Endodermal cell (in vitro differentiated cells): ENCODE measurements around the gene ARHGAP31. TPM values are rescaled to one million over a fixed set of nuclear protein-coding genes. Genes with fewer than 3 reads are reported as not detected.

ENCODE experiments used
- DNase-seq: peaks from one replicate; pipeline ENCODE4 v3.0.0-alpha.2; 2017
- H3K27ac ChIP-seq: 2 replicates; pipeline ENCODE4 v1.5.1; 2013; ENCODE audit warnings: mild to moderate bottlenecking, low read depth, low read length, moderate library complexity
- H3K27me3 ChIP-seq: 2 replicates; pipeline ENCODE4 v1.6.1; 2013; ENCODE audit warnings: mild to moderate bottlenecking, low read length, moderate library complexity; ENCODE audit not compliant: insufficient read depth, control insufficient read depth, poor library complexity, severe bottlenecking
- H3K36me3 ChIP-seq: 2 replicates; pipeline ENCODE4 v1.7.0; 2013; ENCODE audit warnings: mild to moderate bottlenecking, low read length, moderate library complexity; ENCODE audit not compliant: control insufficient read depth, insufficient read depth
- H3K4me1 ChIP-seq: one replicate; pipeline ENCODE4 v1.7.0; 2013; ENCODE audit warnings: low read length; ENCODE audit not compliant: control insufficient read depth, insufficient read depth
- H3K4me3 ChIP-seq: 2 replicates; pipeline ENCODE4 v1.5.1; 2013; ENCODE audit warnings: mild to moderate bottlenecking, low read length, moderate library complexity
- H3K9ac ChIP-seq: 2 replicates; pipeline ENCODE4 v1.6.1; 2013; ENCODE audit warnings: mild to moderate bottlenecking, low read length, moderate library complexity; ENCODE audit not compliant: poor library complexity, severe bottlenecking; ENCODE audit errors: extremely low read depth
- H3K9me3 ChIP-seq: 2 replicates; pipeline ENCODE4 v1.6.1; 2013; ENCODE audit warnings: mild to moderate bottlenecking, low read length, moderate library complexity; ENCODE audit not compliant: control insufficient read depth
- H3K27ac Mint-ChIP-seq: 2 replicates; pipeline ENCODE4 v1.8.0; 2020; ENCODE audit warnings: mixed read lengths
- H3K27me3 Mint-ChIP-seq: 2 replicates; pipeline ENCODE4 v1.8.0; 2021; ENCODE audit warnings: mild to moderate bottlenecking, mixed read lengths; ENCODE audit not compliant: insufficient read depth
- H3K36me3 Mint-ChIP-seq: 2 replicates; pipeline ENCODE4 v1.8.0; 2020; ENCODE audit warnings: low read depth, mixed read lengths
- H3K4me1 Mint-ChIP-seq: 2 replicates; pipeline ENCODE4 v1.8.0; 2020; ENCODE audit warnings: mixed read lengths
- H3K4me3 Mint-ChIP-seq: 2 replicates; pipeline ENCODE4 v1.8.0; 2020; ENCODE audit warnings: mild to moderate bottlenecking, moderate library complexity, mixed read lengths
- H3K9me3 Mint-ChIP-seq: 2 replicates; pipeline ENCODE4 v1.8.0; 2020; ENCODE audit warnings: mild to moderate bottlenecking, mixed read lengths
- WGBS, 2 experiments: methylation state at CpG; one replicate each; pipeline versions ENCODE4 v1.1.5 to v1.1.7; 2013; ENCODE audit warnings: missing lambda C conversion rate in 2 of 2, mixed read lengths in 1 of 2; ENCODE audit not compliant: insufficient coverage in 1 of 2, insufficient read length in 1 of 2; 5-methylcytosine and 5-hydroxymethylcytosine counted together
- total RNA-seq, 2 donors: library from RNA; stranded (reverse); fragmentation: NEBNext Ultra II Directional in 1 of 2; extraction: Animal tissue kit (Norgen Biotek cat#: 25700) in 1 of 2; gene quantifications; 2 replicates in 1 of 2; 3 replicates in 1 of 2; pipeline ENCODE4 v1.2.1, GENCODE V29; 2021
- TF ChIP-seq, protein P1 (sequence below): fragments of 200-600 bp; sonication (generic); conservative IDR thresholded peaks from 2 replicates; pipeline ENCODE4 v1.5.0; 2021; ENCODE audit warnings: antibody characterized with exemption, mild to moderate bottlenecking

ARHGAP31 gene
- total RNA-seq, 2 donors from 2014 or later: 2.2 to 2.3 TPM

GRCh38 chr3:119356646-119357045 lies 62.5 kb downstream of the ARHGAP31 start:
- Mint-ChIP-seq H3K9me3 (no peaks in the 10 kb centered on the region), H3K4me3 (no peak overlapping the region), H3K4me1 (peaks cover 42% of the 10 kb centered on the region), H3K27me3 (no peaks in the 10 kb centered on the region), H3K36me3 (no peaks in the 10 kb centered on the region), H3K27ac (no peak overlapping the region)
- Histone ChIP-seq H3K36me3 (no peaks in the 10 kb centered on the region), H3K4me3 (no peak overlapping the region), H3K27ac (no peak overlapping the region), H3K4me1 (peaks cover 13% of the 10 kb centered on the region), H3K9ac (no peak overlapping the region), H3K27me3 (no peaks in the 10 kb centered on the region), H3K9me3 (no peaks in the 10 kb centered on the region)
- TF ChIP-seq, protein P1, sequence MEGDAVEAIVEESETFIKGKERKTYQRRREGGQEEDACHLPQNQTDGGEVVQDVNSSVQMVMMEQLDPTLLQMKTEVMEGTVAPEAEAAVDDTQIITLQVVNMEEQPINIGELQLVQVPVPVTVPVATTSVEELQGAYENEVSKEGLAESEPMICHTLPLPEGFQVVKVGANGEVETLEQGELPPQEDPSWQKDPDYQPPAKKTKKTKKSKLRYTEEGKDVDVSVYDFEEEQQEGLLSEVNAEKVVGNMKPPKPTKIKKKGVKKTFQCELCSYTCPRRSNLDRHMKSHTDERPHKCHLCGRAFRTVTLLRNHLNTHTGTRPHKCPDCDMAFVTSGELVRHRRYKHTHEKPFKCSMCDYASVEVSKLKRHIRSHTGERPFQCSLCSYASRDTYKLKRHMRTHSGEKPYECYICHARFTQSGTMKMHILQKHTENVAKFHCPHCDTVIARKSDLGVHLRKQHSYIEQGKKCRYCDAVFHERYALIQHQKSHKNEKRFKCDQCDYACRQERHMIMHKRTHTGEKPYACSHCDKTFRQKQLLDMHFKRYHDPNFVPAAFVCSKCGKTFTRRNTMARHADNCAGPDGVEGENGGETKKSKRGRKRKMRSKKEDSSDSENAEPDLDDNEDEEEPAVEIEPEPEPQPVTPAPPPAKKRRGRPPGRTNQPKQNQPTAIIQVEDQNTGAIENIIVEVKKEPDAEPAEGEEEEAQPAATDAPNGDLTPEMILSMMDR: no peak
- no peak for DNase-seq

DNA sequence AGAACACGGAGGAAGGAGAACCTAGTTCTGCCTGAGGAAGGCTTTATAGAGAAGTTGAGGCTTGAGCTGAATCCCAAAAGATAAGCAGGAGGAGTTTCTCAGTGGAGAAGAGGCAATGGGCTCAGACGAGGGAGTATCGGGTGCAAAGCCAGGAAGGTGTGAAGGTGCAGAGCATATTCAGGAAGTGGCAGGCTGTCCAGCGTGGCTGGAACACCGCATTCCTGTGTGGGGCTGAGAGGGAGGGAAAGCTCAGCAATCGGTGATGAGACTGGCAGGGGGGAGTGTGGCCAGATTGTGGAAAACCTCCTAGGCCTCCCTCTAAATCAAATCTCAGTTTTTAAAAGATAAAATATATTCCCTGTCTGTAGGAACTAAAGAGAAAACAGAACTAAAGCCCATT lies 63.0 kb downstream of the ARHGAP31 start:
- H3K36me3 ChIP-seq: no peaks in the 10 kb centered on the region
- peak; percentile 55 for DNase-seq
- H3K27ac ChIP-seq: no peak overlapping the region
- Mint-ChIP-seq H3K9me3 (no peaks in the 10 kb centered on the region), H3K36me3 (no peaks in the 10 kb centered on the region), H3K4me1 (peaks cover 37% of the 10 kb centered on the region), H3K4me3 (no peak overlapping the region), H3K27me3 (no peaks in the 10 kb centered on the region), H3K27ac (no peak overlapping the region)
- no peak overlapping the region for H3K4me3 ChIP-seq
- no peak overlapping the region for H3K9ac ChIP-seq
- H3K27me3 ChIP-seq: no peaks in the 10 kb centered on the region
- TF ChIP-seq, protein P1: no peak
- peaks cover 7% of the 10 kb centered on the region for H3K4me1 ChIP-seq
- no peaks in the 10 kb centered on the region for H3K9me3 ChIP-seq
- 71 to 77% methylated on average over 3 to 5 of the region's 6 CpGs for WGBS, 2 experiments

DNA sequence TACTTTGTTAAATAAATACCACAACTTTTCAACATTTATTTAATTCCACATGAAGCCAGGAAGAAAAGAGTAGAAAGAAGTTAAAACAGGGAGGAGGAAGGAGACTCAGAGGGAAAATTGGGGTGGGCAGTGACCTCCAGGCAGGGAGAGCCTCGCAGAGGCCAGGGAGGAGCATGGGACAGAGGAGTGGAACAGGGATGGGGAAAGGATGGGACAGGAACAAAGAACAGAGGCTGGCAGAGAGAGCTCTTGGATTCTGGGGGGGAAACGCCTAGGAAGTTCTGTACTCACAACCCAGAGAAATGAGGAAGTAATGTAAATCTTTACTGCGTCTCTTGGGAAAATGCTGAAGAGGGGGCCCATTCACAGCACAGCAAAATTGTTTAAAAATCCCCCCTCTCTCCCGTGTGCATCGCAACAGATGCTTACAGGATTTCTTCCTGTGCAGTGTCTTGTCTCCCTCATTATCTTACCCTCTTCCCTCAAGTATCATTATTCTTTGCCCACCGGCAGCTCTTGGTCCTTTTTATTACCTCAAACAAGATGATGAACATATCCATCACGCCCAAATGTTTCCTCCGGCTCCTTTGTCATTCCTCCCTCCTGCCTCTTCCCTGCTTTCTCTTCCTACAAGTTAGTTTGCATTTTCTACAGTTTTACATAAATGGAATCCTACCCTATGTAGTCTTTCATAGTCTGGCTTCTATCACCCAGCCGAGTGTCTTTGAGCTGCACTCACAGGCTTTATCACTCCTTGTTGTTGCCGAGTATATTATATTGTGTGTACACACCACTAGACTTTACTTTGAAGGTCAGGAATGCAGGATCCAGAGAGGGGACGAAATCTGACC lies 65.5 kb downstream of the ARHGAP31 start:
- no peaks in the 10 kb centered on the region for H3K36me3 Mint-ChIP-seq
- Histone ChIP-seq H3K4me3 (no peak overlapping the region), H3K4me1 (no peaks in the 10 kb centered on the region), H3K9me3 (no peaks in the 10 kb centered on the region), H3K9ac (no peak overlapping the region), H3K27ac (no peak overlapping the region), H3K36me3 (no peaks in the 10 kb centered on the region), H3K27me3 (no peaks in the 10 kb centered on the region)
- TF ChIP-seq, protein P1: no peak
- no peak overlapping the region for H3K4me3 Mint-ChIP-seq
- H3K27ac Mint-ChIP-seq: peak overlapping the region; percentile 81
- WGBS, 2 experiments: 79 to 80% methylated on average over 5 to 11 of the region's 11 CpGs
- DNase-seq: no peak
- H3K9me3 Mint-ChIP-seq: no peaks in the 10 kb centered on the region
- no peaks in the 10 kb centered on the region for H3K27me3 Mint-ChIP-seq
- peaks cover 22% of the 10 kb centered on the region for H3K4me1 Mint-ChIP-seq
